CD14-positive monocyte (primary cell): Measurements from ENCODE around the gene PSMB7. TPM values are rescaled to one million over a fixed set of nuclear protein-coding genes. Genes with fewer than 3 reads are reported as not detected.
A peak's percentile ranks its signal among the peaks of the same experiment; 100 is the strongest.

Source experiments
- DNase-seq, 3 donors: peaks; one replicate each; pipeline ENCODE4 v3.0.0-alpha.2; 2011 to 2022
- H2AFZ ChIP-seq: 2 replicates; pipeline ENCODE4 v1.6.0; 2012; ENCODE audit warnings: mild to moderate bottlenecking, low read depth, low read length, inconsistent platforms; ENCODE audit not compliant: insufficient read depth, poor library complexity, severe bottlenecking
- H3K27ac ChIP-seq, 2 donors: 1 replicate in 1 of 2; 2 replicates in 1 of 2; pipeline ENCODE4 v1.5.1; 2012 to 2013; ENCODE audit warnings: low read length in 2 of 2, control low read depth in 1 of 2, inconsistent platforms in 1 of 2, low read depth in 1 of 2, mild to moderate bottlenecking in 1 of 2
- H3K27me3 ChIP-seq, 2 donors: one replicate each; pipeline versions ENCODE4 v1.6.0 to v1.6.1; 2011 to 2013; ENCODE audit warnings: low read length in 2 of 2; ENCODE audit not compliant: control insufficient read depth in 2 of 2, insufficient read depth in 2 of 2
- H3K36me3 ChIP-seq, 2 donors: replicated peaks in 1 of 2; 1 replicate in 1 of 2; 2 replicates in 1 of 2; pipeline versions ENCODE4 v1.5.1 to v1.6.1; 2012 to 2013; ENCODE audit warnings: low read length in 2 of 2, control low read depth in 1 of 2, inconsistent platforms in 1 of 2, mild to moderate bottlenecking in 1 of 2; ENCODE audit not compliant: insufficient read depth in 2 of 2, control insufficient read depth in 1 of 2
- H3K4me1 ChIP-seq, 2 donors: 1 replicate in 1 of 2; 2 replicates in 1 of 2; pipeline versions ENCODE4 v1.5.1 to v1.6.1; 2012 to 2013; ENCODE audit warnings: low read length in 2 of 2, control low read depth in 1 of 2, inconsistent platforms in 1 of 2, mild to moderate bottlenecking in 1 of 2, moderate library complexity in 1 of 2; ENCODE audit not compliant: insufficient read depth in 2 of 2, control insufficient read depth in 1 of 2
- H3K4me2 ChIP-seq: replicated peaks from 2 replicates; pipeline ENCODE3; 2012; ENCODE audit warnings: low read length, moderate library complexity, mild to moderate bottlenecking; ENCODE audit not compliant: poor library complexity, severe bottlenecking; ENCODE audit errors: extremely low read depth
- H3K4me3 ChIP-seq, 3 experiments: fragments of 200-600 bp in 1 of 3; sonication (generic) in 1 of 3; replicated peaks in 1 of 3; 1 replicate in 2 of 3; 2 replicates in 1 of 3; pipeline ENCODE4 v1.5.1; 2011 to 2013; ENCODE audit warnings: low read length in 3 of 3, mild to moderate bottlenecking in 3 of 3, control low read depth in 2 of 3, low read depth in 2 of 3, inconsistent platforms in 1 of 3, moderate library complexity in 1 of 3
- H3K79me2 ChIP-seq: 2 replicates; pipeline ENCODE4 v1.6.0; 2012; ENCODE audit warnings: mild to moderate bottlenecking, control low read depth, inconsistent platforms, low read length, moderate library complexity; ENCODE audit not compliant: insufficient read depth
- H3K9ac ChIP-seq: 2 replicates; pipeline ENCODE4 v1.6.0; 2017; ENCODE audit warnings: low read length, mild to moderate bottlenecking; ENCODE audit not compliant: insufficient read depth, poor library complexity, severe bottlenecking
- H3K9me3 ChIP-seq, 2 donors: replicated peaks in 1 of 2; 1 replicate in 1 of 2; 2 replicates in 1 of 2; pipeline versions ENCODE4 v1.5.1 to v1.6.1; 2012 to 2013; ENCODE audit warnings: low read length in 2 of 2, control low read depth in 1 of 2; ENCODE audit not compliant: control insufficient read depth in 1 of 2, insufficient read depth in 1 of 2
- H4K20me1 ChIP-seq: 2 replicates; pipeline ENCODE4 v1.6.0; 2012; ENCODE audit warnings: mild to moderate bottlenecking, low read length, control low read depth, moderate library complexity; ENCODE audit not compliant: insufficient read depth
- H3K27ac Mint-ChIP-seq, 7 donors: one replicate each; pipeline ENCODE4 v1.8.0; 2020; ENCODE audit warnings: mild to moderate bottlenecking in 7 of 7, mixed read lengths in 7 of 7, moderate library complexity in 6 of 7, inconsistent platforms in 2 of 7
- H3K27me3 Mint-ChIP-seq, 3 donors: one replicate each; pipeline ENCODE4 v1.8.0; 2021 to 2022; ENCODE audit warnings: low read depth in 3 of 3, mild to moderate bottlenecking in 3 of 3, mixed read lengths in 3 of 3, moderate library complexity in 3 of 3, inconsistent platforms in 1 of 3
- H3K36me3 Mint-ChIP-seq, 2 donors: one replicate each; pipeline ENCODE4 v1.8.0; 2020; ENCODE audit warnings: mixed read lengths in 2 of 2, inconsistent platforms in 1 of 2, mild to moderate bottlenecking in 1 of 2
- H3K4me1 Mint-ChIP-seq: one replicate; pipeline ENCODE4 v1.8.0; 2020; ENCODE audit warnings: mild to moderate bottlenecking, mixed read lengths
- H3K4me3 Mint-ChIP-seq, 2 donors: one replicate each; pipeline ENCODE4 v1.8.0; 2020; ENCODE audit warnings: mild to moderate bottlenecking in 2 of 2, mixed read lengths in 2 of 2, moderate library complexity in 1 of 2
- H3K9me3 Mint-ChIP-seq, 7 donors: one replicate each; pipeline ENCODE4 v1.8.0; 2020 to 2022; ENCODE audit warnings: mixed read lengths in 7 of 7, mild to moderate bottlenecking in 6 of 7, moderate library complexity in 6 of 7, inconsistent platforms in 2 of 7
- CTCF ChIP-seq: fragments of 200-600 bp; IDR thresholded peaks from one replicate; pipeline ENCODE4 v1.8.0; 2022; ENCODE audit warnings: antibody characterized with exemption, mild to moderate bottlenecking
- WGBS: methylation state at CpG from one replicate; pipeline ENCODE4 v1.1.5; 2013; ENCODE audit warnings: missing lambda C conversion rate; ENCODE audit not compliant: insufficient coverage; 5-methylcytosine and 5-hydroxymethylcytosine counted together
- intact Hi-C, 2 donors: fragments of 100-400 bp; cut with micrococcal nuclease; formaldehyde crosslinking; loops; one replicate each; pipeline versions ENCODE4 v1.15.0 to v1.15.1; 2023
- polyA plus RNA-seq, 3 donors: library from polyadenylated mRNA; depleted of rRNA in 1 of 3; unstranded in 2 of 3; stranded (reverse) in 1 of 3; fragments of 300-500 nt in 2 of 3; fragments of >200 nt in 1 of 3; fragmentation: Illumina TruSeq in 2 of 3; gene quantifications; 1 replicate in 2 of 3; 2 replicates in 1 of 3; pipeline ENCODE4 v1.2.3, GENCODE V29; 2012 to 2021

Gene PSMB7
- polyA plus RNA-seq, 3 donors, result 129 to 194 (median 191) TPM

GRCh38 chr9:124450931-124451661 is 35.9 kb upstream of the PSMB7 start:
- no peak overlapping the region for H3K4me2 ChIP-seq
- H3K27ac Mint-ChIP-seq, result peak overlapping the region in 1 of 7 donors; percentile 30
- H2AFZ ChIP-seq, result no peak overlapping the region

More at GRCh38 chr9:124450931-124451661, 35.9 kb upstream of the PSMB7 start:
- no peak for TF ChIP-seq CTCF
- Histone ChIP-seq H3K4me3 (no peak overlapping the region), H3K36me3 (no peaks in the 10 kb centered on the region), H3K9me3 (peaks cover 0 to 6% of the 10 kb centered on the region in 2 donors), H3K79me2 (no peaks in the 10 kb centered on the region), H3K27me3 (peaks cover 18 to 38% of the 10 kb centered on the region in 2 donors), H3K27ac (no peak overlapping the region), H3K4me1 (peaks cover 0 to 7% of the 10 kb centered on the region in 2 donors), H4K20me1 (no peaks in the 10 kb centered on the region), H3K9ac (peak overlapping the region; percentile 4)
- H3K36me3 Mint-ChIP-seq, result no peaks in the 10 kb centered on the region
- 55% methylated on average over 18 of the region's 19 CpGs for WGBS
- peaks cover 0 to 10% (median 0%) of the 10 kb centered on the region in 7 donors for H3K9me3 Mint-ChIP-seq
- intact Hi-C loops, result no loop called here
- H3K4me1 Mint-ChIP-seq, result peaks cover 7% of the 10 kb centered on the region
- peak overlapping the region in 1 of 2 donors; percentile 73 for H3K4me3 Mint-ChIP-seq
- H3K27me3 Mint-ChIP-seq, result peaks cover 35 to 55% (median 54%) of the 10 kb centered on the region in 3 donors
- DNase-seq, result no peak
